ENCODE data around the gene HDAC4.

The HDAC4 gene

DNA sequence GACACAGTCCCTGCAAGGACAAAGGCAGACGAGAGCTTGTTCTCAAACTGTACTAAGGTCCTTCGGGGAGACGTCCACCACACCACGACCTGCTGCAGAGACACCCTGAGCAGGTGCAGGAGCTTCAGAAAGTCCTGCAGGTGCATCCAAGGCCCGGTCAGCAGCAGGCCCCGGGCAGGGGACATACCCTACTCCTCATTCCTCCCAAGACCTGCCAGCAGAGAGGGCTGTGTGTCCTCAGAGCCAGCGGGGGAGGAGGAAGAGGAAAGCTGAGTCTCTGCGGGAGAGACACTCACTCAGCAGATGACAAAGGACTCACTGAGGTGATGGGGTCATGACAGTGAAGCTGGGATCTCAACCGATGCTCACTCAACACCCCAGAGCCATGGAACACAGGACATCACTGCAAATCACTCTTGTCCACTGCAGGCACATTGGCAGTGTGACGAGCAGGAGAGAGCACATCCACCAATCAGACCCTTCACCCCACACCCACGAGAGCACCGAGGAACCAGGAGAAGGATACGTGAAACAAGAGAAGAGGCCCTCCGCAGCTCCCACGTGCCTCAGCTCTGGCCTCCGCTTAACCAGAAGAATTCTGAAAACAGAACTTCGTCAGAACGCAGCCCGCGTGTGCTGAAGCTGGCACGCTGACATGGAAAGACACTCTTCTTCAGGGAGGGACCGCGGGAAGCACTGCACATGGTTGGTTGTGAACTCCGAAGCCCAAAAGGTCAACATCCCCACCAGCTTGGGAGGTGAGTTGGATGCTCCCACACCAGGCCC lies 9.3 kb downstream of the HDAC4 start:
- Histone ChIP-seq H3K9me3 (replicated peaks in 1 of 11) (peaks cover 9 to 26% (median 19%) of the 10 kb centered on the region in 11 experiments; a peak in 21 of 22 replicates), H3K27me3 (no peaks in the 10 kb centered on the region), H4K20me1 (peaks cover 57 to 98% (median 90%) of the 10 kb centered on the region in 11 experiments; a peak in 21 of 22 replicates), H3K4me1 (peaks cover 18 to 35% (median 24%) of the 10 kb centered on the region in 10 experiments; a peak in 18 of 20 replicates), H3K4me2 (no peak overlapping the region), H3K36me3 (peaks cover 14 to 64% (median 43%) of the 10 kb centered on the region in 11 experiments), H3K9ac (no peak overlapping the region), H3K27ac (no peak overlapping the region), H3K4me3 (no peak overlapping the region)
- no peak for TF ChIP-seq Cebpa-rat (IDR thresholded peaks at IDR 0.05)

- Histone ChIP-seq H3K36me3 (peaks cover 14 to 69% (median 43%) of the 10 kb centered on the region in 11 experiments), H3K4me2 (no peak overlapping the region), H3K27me3 (no peaks in the 10 kb centered on the region), H3K9ac (no peak overlapping the region), H4K20me1 (peaks cover 59 to 98% (median 90%) of the 10 kb centered on the region in 11 experiments; a peak in 21 of 22 replicates), H3K4me3 (no peak overlapping the region), H3K4me1 (peaks cover 19 to 43% (median 31%) of the 10 kb centered on the region in 10 experiments; a peak in 18 of 20 replicates), H3K27ac (no peak overlapping the region), H3K9me3 (replicated peaks in 1 of 11) (peaks cover 9 to 26% (median 19%) of the 10 kb centered on the region in 11 experiments; a peak in 21 of 22 replicates)
- no peak for TF ChIP-seq Cebpa-rat (IDR thresholded peaks at IDR 0.05)
Measured at GRCh38 chr2:239390546-239391285, 10.1 kb downstream of the HDAC4 start.

GRCh38 chr2:239389414-239390329 lies 11.1 kb downstream of the HDAC4 start:
- Histone ChIP-seq H3K9ac (no peak overlapping the region), H3K27ac (no peak overlapping the region), H3K4me3 (no peak overlapping the region), H3K9me3 (replicated peaks in 1 of 11) (peaks cover 9 to 26% (median 19%) of the 10 kb centered on the region in 11 experiments; a peak in 21 of 22 replicates), H4K20me1 (peaks cover 56 to 98% (median 91%) of the 10 kb centered on the region in 11 experiments; a peak in 21 of 22 replicates), H3K27me3 (no peaks in the 10 kb centered on the region), H3K4me1 (peaks cover 16 to 50% (median 40%) of the 10 kb centered on the region in 10 experiments; a peak in 18 of 20 replicates), H3K36me3 (peaks cover 14 to 79% (median 43%) of the 10 kb centered on the region in 11 experiments), H3K4me2 (no peak overlapping the region)
- no peak for TF ChIP-seq Cebpa-rat (IDR thresholded peaks at IDR 0.05)

- Histone ChIP-seq H3K36me3 (peaks cover 14 to 79% (median 43%) of the 10 kb centered on the region in 11 experiments), H4K20me1 (peaks cover 54 to 100% (median 94%) of the 10 kb centered on the region in 11 experiments; a peak in 21 of 22 replicates), H3K4me1 (peaks cover 16 to 51% (median 44%) of the 10 kb centered on the region in 10 experiments), H3K9ac (no peak overlapping the region), H3K4me3 (no peak overlapping the region), H3K27me3 (no peaks in the 10 kb centered on the region), H3K27ac (no peak overlapping the region), H3K9me3 (replicated peaks in 1 of 11) (peaks cover 9 to 26% (median 19%) of the 10 kb centered on the region in 11 experiments; a peak in 21 of 22 replicates), H3K4me2 (no peak overlapping the region)
- no peak for TF ChIP-seq Cebpa-rat (IDR thresholded peaks at IDR 0.05)
Measured at GRCh38 chr2:239388236-239389151, 12.3 kb downstream of the HDAC4 start.

DNA sequence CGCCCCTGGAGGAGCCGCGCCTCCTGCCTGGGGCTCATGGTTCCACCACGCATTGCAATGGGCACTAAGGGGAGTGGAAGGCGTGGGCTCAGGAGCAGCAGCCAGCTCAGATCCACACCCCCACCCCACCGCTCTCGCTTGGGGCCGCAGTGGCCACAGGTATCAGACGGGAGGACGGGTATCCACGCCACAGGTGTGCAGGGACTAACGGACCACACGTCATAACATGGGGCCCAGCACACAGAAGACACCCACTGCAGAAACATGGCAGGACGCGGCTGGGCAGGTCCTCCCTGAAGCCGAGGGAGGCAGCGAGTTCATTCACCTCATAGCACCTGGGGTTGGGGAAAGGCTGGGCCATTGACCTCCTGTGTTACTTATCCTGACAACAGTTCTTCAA lies 13.0 kb downstream of the HDAC4 start:
- no peak overlapping the region for H3K4me2 ChIP-seq
- peaks cover 53 to 100% (median 94%) of the 10 kb centered on the region in 11 experiments; a peak in 21 of 22 replicates for H4K20me1 ChIP-seq
- no peak overlapping the region for H3K9ac ChIP-seq
- no peak overlapping the region for H3K27ac ChIP-seq
- H3K4me1 ChIP-seq: peaks cover 16 to 52% (median 45%) of the 10 kb centered on the region in 10 experiments
- peaks cover 9 to 26% (median 19%) of the 10 kb centered on the region in 11 experiments; a peak in 21 of 22 replicates for H3K9me3 ChIP-seq (replicated peaks in 1 of 11)
- TF ChIP-seq Cebpa-rat (IDR thresholded peaks at IDR 0.05): no peak
- peaks cover 14 to 76% (median 43%) of the 10 kb centered on the region in 11 experiments for H3K36me3 ChIP-seq
- no peak overlapping the region for H3K4me3 ChIP-seq
- H3K27me3 ChIP-seq: no peaks in the 10 kb centered on the region

DNA sequence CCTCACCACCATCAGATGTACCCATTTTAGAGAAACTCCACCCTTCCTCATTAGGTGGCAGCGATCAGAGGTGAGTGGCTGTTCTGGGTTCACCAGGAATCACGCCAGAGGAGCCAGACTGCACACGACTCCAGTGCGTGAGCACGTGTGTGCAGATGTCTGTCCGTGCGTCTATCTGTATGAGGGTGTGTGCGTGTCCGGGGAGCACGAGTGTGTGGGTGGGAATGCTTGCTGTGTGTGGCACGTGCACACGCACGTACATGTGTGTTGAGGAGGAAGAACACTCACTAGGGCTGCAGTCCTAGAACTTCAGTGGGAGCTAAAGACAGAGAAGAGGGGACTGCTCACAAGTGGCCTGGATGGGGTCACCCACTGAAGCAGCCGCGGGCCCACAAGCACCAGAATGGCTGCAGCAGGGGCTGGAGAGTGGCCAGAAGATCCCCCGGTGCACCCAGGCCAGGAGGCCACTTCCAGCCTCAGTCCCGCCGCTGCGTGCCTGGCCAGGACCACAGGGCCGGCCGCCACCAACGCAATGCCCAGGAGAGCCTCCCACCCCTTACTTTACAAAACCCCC lies 13.9 kb downstream of the HDAC4 start:
- Histone ChIP-seq H4K20me1 (peaks cover 53 to 100% (median 93%) of the 10 kb centered on the region in 11 experiments; a peak in 21 of 22 replicates), H3K27ac (no peak overlapping the region), H3K4me3 (no peak overlapping the region), H3K4me2 (peak overlapping the region in 7 of 11 experiments; percentile 14 to 92 (median 43); a peak in 11 of 22 replicates), H3K36me3 (peaks cover 14 to 68% (median 40%) of the 10 kb centered on the region in 11 experiments), H3K9ac (no peak overlapping the region), H3K27me3 (no peaks in the 10 kb centered on the region), H3K4me1 (peaks cover 21 to 55% (median 52%) of the 10 kb centered on the region in 10 experiments), H3K9me3 (replicated peaks in 1 of 11) (peaks cover 9 to 26% (median 19%) of the 10 kb centered on the region in 11 experiments; a peak in 21 of 22 replicates)
- TF ChIP-seq Cebpa-rat (IDR thresholded peaks at IDR 0.05): no peak

Measured in BLaER1 treated with 17β-estradiol and CSF1 and Interleukin-3, amounts not matched to agents 10 nM and 100 nM (cell line).